K562 (cell line): ENCODE results near the gene CCDC71L. TPM values are rescaled to one million over a fixed set of nuclear protein-coding genes. Genes with fewer than 3 reads are reported as not detected.

ENCODE experiments used
- ATAC-seq: fragments of 200-7000 bp; cut with Tn5 transposase; 3 replicates; pipeline ENCODE4 v1.9.1; 2020; ENCODE audit warnings: moderate library complexity
- BruUV-seq: library from RNA; stranded (reverse); fragments of 400-500 nt; replicated peaks from 2 replicates; lab custom pipeline; 2021; lab: Mats Ljungman, UMichigan
- CTCF ChIA-PET: fragments of 300-600 bp; formaldehyde crosslinking; extraction: SDS; loops from one replicate; lab custom pipeline; 2021; ENCODE audit warnings: low intra/inter-chr PET ratio; lab: Yijun Ruan, JAX
- POLR2A ChIA-PET: fragments of 300-600, 350-650 bp; sonication (Branson Sonifier 250); formaldehyde crosslinking; extraction: SDS; loops from one replicate; lab custom pipeline; 2021; ENCODE audit warnings: antibody characterized with exemption, inconsistent platforms; lab: Yijun Ruan, JAX
- DNase-seq, 4 experiments: peaks; one replicate each; pipeline versions ENCODE4 v3.0.0 to v3.0.0-alpha.2; 2011 to 2018; ENCODE audit warnings: low spot score in 3 of 4, mixed read lengths in 3 of 4; ENCODE audit errors: extremely low read depth in 1 of 4
- FAIRE-seq: peaks from 2 replicates; lab custom pipeline; 2011; peaks lifted over from hg19 to GRCh38; lab: Jason Lieb, UNC
- H2AFZ ChIP-seq: 2 replicates; pipeline ENCODE4 v1.6.0; 2011; ENCODE audit warnings: low read depth, low read length, control low read depth, inconsistent platforms
- H3K27ac ChIP-seq: fragments of 200-600 bp; 3 replicates; pipeline ENCODE4 v1.8.0; 2011; ENCODE audit warnings: low read depth, mild to moderate bottlenecking, control low read depth, inconsistent platforms, low read length, moderate library complexity, mixed read lengths; ENCODE audit errors: extremely low read depth
- H3K27me3 ChIP-seq, 2 experiments: fragments of 300-600 bp in 1 of 2; 2 replicates in 1 of 2; 3 replicates in 1 of 2; pipeline versions ENCODE4 v1.6.0 to v1.8.0; 2011; ENCODE audit warnings: inconsistent platforms in 2 of 2, low read length in 2 of 2, mild to moderate bottlenecking in 1 of 2, mixed read lengths in 1 of 2, moderate library complexity in 1 of 2; ENCODE audit not compliant: control insufficient read depth in 2 of 2, insufficient read depth in 2 of 2
- H3K36me3 ChIP-seq: fragments of 300-600 bp; 3 replicates; pipeline ENCODE4 v1.8.0; 2011; ENCODE audit warnings: mild to moderate bottlenecking, low read length, inconsistent platforms; ENCODE audit not compliant: control insufficient read depth, insufficient read depth
- H3K4me1 ChIP-seq, 2 experiments: fragments of 200-600 bp in 1 of 2; replicated peaks in 1 of 2; 2 replicates in 1 of 2; 3 replicates in 1 of 2; pipeline versions ENCODE4 v1.5.1 to v1.8.0; 2011; ENCODE audit warnings: inconsistent platforms in 2 of 2, low read length in 2 of 2, mild to moderate bottlenecking in 1 of 2, mixed read lengths in 1 of 2, moderate library complexity in 1 of 2; ENCODE audit not compliant: control insufficient read depth in 2 of 2, insufficient read depth in 2 of 2
- H3K4me2 ChIP-seq: 2 replicates; pipeline ENCODE4 v1.6.1; 2011; ENCODE audit warnings: low read length, control low read depth, inconsistent platforms, mixed read lengths; ENCODE audit not compliant: insufficient read depth
- H3K4me3 ChIP-seq: fragments of 200-600 bp; sonication (generic), shearing (Covaris generic); 2 replicates; pipeline ENCODE4 v1.5.1; 2016; ENCODE audit warnings: control low read depth, inconsistent platforms
- H3K79me2 ChIP-seq: fragments of 200-600 bp; 3 replicates; pipeline ENCODE4 v1.8.0; 2011; ENCODE audit warnings: low read length, inconsistent platforms; ENCODE audit not compliant: control insufficient read depth, insufficient read depth
- H3K9ac ChIP-seq, 2 experiments: 2 replicates each; pipeline versions ENCODE4 v1.6.0 to v1.6.1; 2011; ENCODE audit warnings: low read depth in 2 of 2, low read length in 2 of 2, control low read depth in 1 of 2, inconsistent platforms in 1 of 2, mild to moderate bottlenecking in 1 of 2, mixed read lengths in 1 of 2; ENCODE audit not compliant: insufficient read depth in 1 of 2
- H3K9me1 ChIP-seq: one replicate; pipeline ENCODE4 v1.6.0; 2011; ENCODE audit warnings: inconsistent platforms, mild to moderate bottlenecking, low read length, moderate library complexity; ENCODE audit not compliant: control insufficient read depth, insufficient read depth
- H3K9me3 ChIP-seq: replicated peaks from 2 replicates; pipeline ENCODE4 v1.5.1; 2011; ENCODE audit warnings: low read depth, low read length, inconsistent platforms; ENCODE audit not compliant: control insufficient read depth, insufficient read depth
- H4K20me1 ChIP-seq: replicated peaks from 2 replicates; pipeline ENCODE4 v1.6.1; 2011; ENCODE audit warnings: low read length, inconsistent platforms, mixed read lengths; ENCODE audit not compliant: control insufficient read depth, insufficient read depth
- ARNT ChIP-seq, 2 experiments: fragments of 450-650 bp; IDR thresholded peaks; 2 replicates each; pipeline ENCODE4 v1.6.1; 2016; ENCODE audit warnings: mild to moderate bottlenecking in 1 of 2
- CBX3 ChIP-seq, 2 experiments: IDR thresholded peaks; 1 replicate in 1 of 2; 2 replicates in 1 of 2; pipeline ENCODE4 v1.6.1; 2012; ENCODE audit warnings: inconsistent platforms in 2 of 2, low read length in 2 of 2, borderline replicate concordance in 1 of 2, control low read depth in 1 of 2
- CBX5 ChIP-seq: IDR thresholded peaks from 2 replicates; pipeline ENCODE4 v1.6.1; 2014; ENCODE audit warnings: low read depth, borderline replicate concordance
- EP300 ChIP-seq: IDR thresholded peaks from 2 replicates; pipeline ENCODE4 v1.6.1; 2012; ENCODE audit warnings: low read length, improper control_type of control experiment
- HNRNPL ChIP-seq: fragments of 200-400 bp; formaldehyde crosslinking; IDR thresholded peaks from 2 replicates; pipeline ENCODE4 v1.6.1; 2017; ENCODE audit warnings: low read depth, mild to moderate bottlenecking, low read length
- L3MBTL2 ChIP-seq: fragments of 450-650 bp; IDR thresholded peaks from 2 replicates; pipeline ENCODE4 v1.6.1; 2016; ENCODE audit warnings: mild to moderate bottlenecking, moderate library complexity
- SREBF2 ChIP-seq: sonication (generic); formaldehyde crosslinking; IDR thresholded peaks from 2 replicates; pipeline ENCODE4 v1.4.0; 2020; ENCODE audit warnings: mild to moderate bottlenecking, missing genetic modification reagents
- TRIM24 ChIP-seq, 2 experiments: fragments of 450-650 bp; IDR thresholded peaks; 2 replicates each; pipeline ENCODE4 v1.6.1; 2016
- TRIM28 ChIP-seq: fragments of 450-650 bp; IDR thresholded peaks from 2 replicates; pipeline ENCODE4 v1.6.1; 2017
- XRCC5 ChIP-seq: fragments of 200-400 bp; formaldehyde crosslinking; IDR thresholded peaks from 2 replicates; pipeline ENCODE4 v1.6.1; 2017; ENCODE audit warnings: low read depth, mild to moderate bottlenecking, low read length
- ZNF280A ChIP-seq: fragments of 450-650 bp; IDR thresholded peaks from 2 replicates; pipeline ENCODE4 v1.6.1; 2018; ENCODE audit warnings: mild to moderate bottlenecking, low read depth; ENCODE audit not compliant: partially characterized antibody
- ZNF354B ChIP-seq: fragments of 250-450 bp; sonication (Bioruptor Pico); IDR thresholded peaks from 2 replicates; pipeline ENCODE4 v1.4.0; 2020
- WGBS: fragments of 100-300 bp; shearing (Covaris generic); methylation state at CpG from one replicate; pipeline ENCODE4 v1.1.6; 2016; ENCODE audit warnings: low coverage, mixed read lengths; ENCODE audit not compliant: insufficient coverage; ENCODE audit errors: missing lambda C conversion rate; 5-methylcytosine and 5-hydroxymethylcytosine counted together
- in situ Hi-C: fragments of 300-500 bp; cut with MboI; formaldehyde crosslinking; loops from 4 replicates; pipeline ENCODE4 v1.15.0; 2018; ENCODE audit warnings: inconsistent platforms, mixed read lengths
- intact Hi-C: fragments of 100-400 bp; cut with micrococcal nuclease; formaldehyde crosslinking; loops from 2 replicates; pipeline ENCODE4 v1.14.2; 2022
- polyA plus RNA-seq, 8 experiments: library from polyadenylated mRNA; depleted of rRNA in 4 of 8; stranded (reverse) in 5 of 8; unstranded in 3 of 8; fragments of >200 nt; fragmentation: Nextera tagmentation in 2 of 8; fragmentation: Illumina TruSeq in 1 of 8; extraction: Ambion mirVana in 2 of 8; extraction: Trizol in 1 of 8; gene quantifications; 2 replicates each; pipeline versions ENCODE4 v1.2.1 to v1.2.3, GENCODE V29; 2011 to 2014; ENCODE audit warnings: inconsistent platforms in 1 of 8, missing spikeins in 1 of 8
- total RNA-seq, 7 experiments: library from RNA; depleted of rRNA in 6 of 7; stranded (reverse); fragments of >200 nt in 6 of 7; fragmentation: Illumina TruSeq in 2 of 7; extraction: Trizol in 2 of 7; gene quantifications; 2 replicates each; pipeline versions ENCODE4 v1.2.1 to v1.2.3, GENCODE V29; 2011 to 2021; ENCODE audit warnings: low replicate concordance in 1 of 7

The CCDC71L gene
- total and polyA plus RNA-seq, 9 of the 15 experiments (the other 6 are each of a cell fraction or from before 2014, with no cell fraction given) = 5.7 to 108 (median 25.4) TPM

- no peak for FAIRE-seq
- BruUV-seq = no TSS peak
Measured at GRCh38 chr7:106666353-106666752, 5.4 kb upstream of the CCDC71L start.

More at GRCh38 chr7:106666353-106666752, 5.4 kb upstream of the CCDC71L start:
- Histone ChIP-seq H3K9me3 (no peaks in the 10 kb centered on the region), H3K79me2 (no peaks in the 10 kb centered on the region), H3K27me3 (no peaks in the 10 kb centered on the region), H3K4me1 (peaks cover 0 to 20% of the 10 kb centered on the region in 2 experiments; a peak in 3 of 5 replicates), H3K4me3 (no peak overlapping the region), H2AFZ (peak overlapping the region; percentile 18; the same call in 1 of the 2 replicates), H3K36me3 (no peaks in the 10 kb centered on the region), H3K9ac (no peak overlapping the region), H3K27ac (no peak overlapping the region), H3K4me2 (no peak overlapping the region), H4K20me1 (no peaks in the 10 kb centered on the region), H3K9me1 (no peaks in the 10 kb centered on the region)
- in situ Hi-C loops (loop anchor here (5.0 kb wide), 1 partner anchor 66 kb away; no protein-coding TSS in a partner anchor), intact Hi-C loops (no loop called here)
- TF ChIP-seq TRIM28 (peak; percentile 88), TRIM24 (IDR thresholded peaks at IDR 0.05) (peak; percentile 75 to 82), ZNF354B (CRISPR knock-in tag) (no peak), ZNF280A (peak; percentile 89), XRCC5 (no peak), CBX3 (IDR thresholded peaks at IDR 0.05; ENCODE audit: borderline replicate concordance in 1 of 2, low read length in 2 of 2) (peak in 1 of 2 experiments; percentile 94; a peak in 2 of 3 replicates), L3MBTL2 (no peak), CBX5 (peak; percentile 80), ARNT (IDR thresholded peaks at IDR 0.05) (0 out of 4 replicates have a peak, but pooled peaks of 1 of the 2 experiments have one; percentile 28), SREBF2 (CRISPR knock-in tag) (no peak), EP300 (0 out of 2 replicates have a peak, but pooled peaks have one; percentile 1), HNRNPL (no peak)
- ChIA-PET CTCF (no interaction called here), POLR2A (interaction anchor here (1.1 kb wide), 1 partner anchor 26 kb away, joined by 3 read pairs; no protein-coding TSS in a partner anchor)
- ATAC-seq (no peak), DNase-seq (no peak)
- WGBS = 85% methylated on average over 2 of the region's 2 CpGs
